ENCODE results near the gene P2RY11.

Gene P2RY11

GRCh38 chr19:10141479-10141878, 30.0 kb downstream of the P2RY11 start:
- DNase-seq (ENCODE audit: low spot score), result no peak

GRCh38 chr19:10141973-10142372, 30.5 kb downstream of the P2RY11 start:
- no peak for DNase-seq (ENCODE audit: low spot score)

GRCh38 chr19:10142701-10143375, 31.3 kb downstream of the P2RY11 start:
- DNase-seq (ENCODE audit: low spot score), result peak; percentile 81

- DNase-seq (ENCODE audit: low spot score), result peak; percentile 18
Measured at GRCh38 chr19:10143681-10144080, 32.2 kb downstream of the P2RY11 start.

GRCh38 chr19:10144361-10144760, 32.9 kb downstream of the P2RY11 start:
- DNase-seq (ENCODE audit: low spot score), result no peak

- no peak for DNase-seq (ENCODE audit: low spot score)
Measured at GRCh38 chr19:10145031-10145430, 33.5 kb downstream of the P2RY11 start.

- no peak for DNase-seq (ENCODE audit: low spot score)
Measured at GRCh38 chr19:10146142-10146541, 34.6 kb downstream of the P2RY11 start.

GRCh38 chr19:10149427-10149826, 37.9 kb downstream of the P2RY11 start:
- DNase-seq (ENCODE audit: low spot score), result no peak

- DNase-seq (ENCODE audit: low spot score), result no peak
Measured at GRCh38 chr19:10151521-10151920, 40.0 kb downstream of the P2RY11 start.

GRCh38 chr19:10152100-10152499, 40.6 kb downstream of the P2RY11 start:
- no peak for DNase-seq (ENCODE audit: low spot score)

GRCh38 chr19:10155839-10156238, 44.3 kb downstream of the P2RY11 start:
- no peak for DNase-seq (ENCODE audit: low spot score)

- no peak for DNase-seq (ENCODE audit: low spot score)
Measured at GRCh38 chr19:10158071-10158470, 46.6 kb downstream of the P2RY11 start.

GRCh38 chr19:10158485-10158884, 47.0 kb downstream of the P2RY11 start:
- DNase-seq (ENCODE audit: low spot score), result no peak

- no peak for DNase-seq (ENCODE audit: low spot score)
Measured at GRCh38 chr19:10159610-10160009, 48.1 kb downstream of the P2RY11 start.

GRCh38 chr19:10163536-10163935, 52.0 kb downstream of the P2RY11 start:
- DNase-seq (ENCODE audit: low spot score), result no peak
